ENCODE results near the gene RREB1. TPM values are rescaled to one million over a fixed set of nuclear protein-coding genes. Genes with fewer than 3 reads are reported as not detected.
A peak's percentile ranks its signal among the peaks of the same experiment; 100 is the strongest.

The RREB1 gene
- total RNA-seq, 1 experiment from 2014 or later = 61.6 TPM

DNA sequence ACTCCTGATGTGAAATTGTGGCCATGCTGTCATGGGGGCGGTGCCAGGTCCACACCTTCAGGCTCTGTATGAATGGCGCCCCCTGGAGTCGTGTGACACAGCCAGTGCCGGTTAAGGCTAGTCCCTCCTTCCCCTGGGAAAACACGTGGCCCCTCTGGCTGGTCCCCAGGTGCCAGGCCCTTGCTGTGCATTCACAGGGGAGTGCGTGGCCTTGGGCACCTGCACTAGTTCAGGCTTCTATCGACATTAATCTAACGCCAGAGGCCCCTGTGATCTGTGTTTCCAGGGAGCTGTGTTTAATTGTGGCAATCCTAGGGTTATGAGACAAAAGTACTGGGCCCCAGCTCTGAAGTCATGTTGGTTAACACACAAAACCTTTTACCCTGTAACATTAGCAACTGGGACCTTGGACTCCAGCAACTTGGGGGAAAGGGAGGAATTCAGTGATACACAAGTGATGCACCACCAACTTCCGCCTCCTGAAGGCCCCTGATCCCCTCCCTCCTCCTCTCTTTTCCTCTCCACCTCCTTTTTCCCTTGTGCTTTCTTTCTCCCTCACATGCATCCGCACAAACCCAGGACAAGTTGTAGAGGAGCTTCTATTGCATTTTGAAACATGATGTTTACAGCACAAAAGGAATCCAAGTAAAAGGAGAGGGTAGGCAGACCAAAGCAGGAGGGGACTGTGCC, 131.3 kb downstream of the RREB1 start:
- Histone ChIP-seq H3K27ac (ENCODE audit: low read depth, low read length, poor library complexity, severe bottlenecking) (peak overlapping the region; percentile 58), H3K9me3 (ENCODE audit: low read depth, low read length, poor library complexity, severe bottlenecking) (no peaks in the 10 kb centered on the region), H3K4me1 (ENCODE audit: insufficient read depth, low read length, poor library complexity, severe bottlenecking) (peaks cover 42% of the 10 kb centered on the region), H3K27me3 (replicated peaks; ENCODE audit: insufficient read depth, low read depth, low read length, poor library complexity) (no peaks in the 10 kb centered on the region), H3K4me3 (ENCODE audit: low read depth, low read length, poor library complexity, severe bottlenecking) (no peak overlapping the region), H3K36me3 (ENCODE audit: insufficient read depth, low read length, poor library complexity, severe bottlenecking) (peaks cover 13% of the 10 kb centered on the region)
- ChIA-PET POLR2A (ENCODE audit: low non-redundant PET) (no interaction called here), CTCF (interaction anchor here (0.6 to 1.3 kb wide), 5 partner anchors 42 to 542 kb away, joined by 3 to 4 read pairs (median 3); no protein-coding TSS in a partner anchor)
- DNase-seq (ENCODE audit: low spot score) = peak; percentile 91
- no TSS peak for BruUV-seq (replicated peaks)
- intact Hi-C loops (cut with micrococcal nuclease; ENCODE audit: unreplicated experiment) = no loop called here
- TF ChIP-seq EZH2 (IDR thresholded peaks at IDR 0.05; ENCODE audit: borderline replicate concordance, low read depth, low read length, poor library complexity, severe bottlenecking) = no peak
- TF ChIP-seq, protein P1, sequence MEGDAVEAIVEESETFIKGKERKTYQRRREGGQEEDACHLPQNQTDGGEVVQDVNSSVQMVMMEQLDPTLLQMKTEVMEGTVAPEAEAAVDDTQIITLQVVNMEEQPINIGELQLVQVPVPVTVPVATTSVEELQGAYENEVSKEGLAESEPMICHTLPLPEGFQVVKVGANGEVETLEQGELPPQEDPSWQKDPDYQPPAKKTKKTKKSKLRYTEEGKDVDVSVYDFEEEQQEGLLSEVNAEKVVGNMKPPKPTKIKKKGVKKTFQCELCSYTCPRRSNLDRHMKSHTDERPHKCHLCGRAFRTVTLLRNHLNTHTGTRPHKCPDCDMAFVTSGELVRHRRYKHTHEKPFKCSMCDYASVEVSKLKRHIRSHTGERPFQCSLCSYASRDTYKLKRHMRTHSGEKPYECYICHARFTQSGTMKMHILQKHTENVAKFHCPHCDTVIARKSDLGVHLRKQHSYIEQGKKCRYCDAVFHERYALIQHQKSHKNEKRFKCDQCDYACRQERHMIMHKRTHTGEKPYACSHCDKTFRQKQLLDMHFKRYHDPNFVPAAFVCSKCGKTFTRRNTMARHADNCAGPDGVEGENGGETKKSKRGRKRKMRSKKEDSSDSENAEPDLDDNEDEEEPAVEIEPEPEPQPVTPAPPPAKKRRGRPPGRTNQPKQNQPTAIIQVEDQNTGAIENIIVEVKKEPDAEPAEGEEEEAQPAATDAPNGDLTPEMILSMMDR (conservative IDR thresholded peaks at IDR 0.05; ENCODE audit: low read depth, low read length) = peak; percentile 87

DNA sequence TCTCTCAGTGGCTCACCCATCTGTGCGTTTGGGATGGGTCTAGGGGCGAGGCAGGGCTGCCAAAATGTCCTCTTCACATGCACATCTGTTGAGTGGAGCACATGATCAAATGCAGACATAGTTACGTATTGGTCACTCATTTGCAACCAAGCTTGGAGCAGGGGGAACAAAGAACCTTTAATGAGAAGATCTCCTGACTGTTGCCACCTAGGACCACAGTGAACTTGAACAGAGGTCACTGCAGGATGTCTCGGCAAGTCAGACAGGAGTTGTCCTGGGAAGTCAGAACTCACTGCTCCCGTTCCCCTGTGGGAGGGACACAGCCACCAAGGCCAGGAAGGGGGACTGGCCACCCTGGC, 131.8 kb downstream of the RREB1 start:
- no peak for DNase-seq (ENCODE audit: low spot score)
- TF ChIP-seq, protein P1 (conservative IDR thresholded peaks at IDR 0.05; ENCODE audit: low read depth, low read length) = no peak
- no peak for TF ChIP-seq EZH2 (IDR thresholded peaks at IDR 0.05; ENCODE audit: borderline replicate concordance, low read depth, low read length, poor library complexity, severe bottlenecking)
- Histone ChIP-seq H3K36me3 (ENCODE audit: insufficient read depth, low read length, poor library complexity, severe bottlenecking) (peaks cover 15% of the 10 kb centered on the region), H3K4me3 (ENCODE audit: low read depth, low read length, poor library complexity, severe bottlenecking) (no peak overlapping the region), H3K9me3 (ENCODE audit: low read depth, low read length, poor library complexity, severe bottlenecking) (no peaks in the 10 kb centered on the region), H3K27me3 (replicated peaks; ENCODE audit: insufficient read depth, low read depth, low read length, poor library complexity) (no peaks in the 10 kb centered on the region), H3K27ac (ENCODE audit: low read depth, low read length, poor library complexity, severe bottlenecking) (peak overlapping the region; percentile 58), H3K4me1 (ENCODE audit: insufficient read depth, low read length, poor library complexity, severe bottlenecking) (peaks cover 42% of the 10 kb centered on the region)
- intact Hi-C loops (cut with micrococcal nuclease; ENCODE audit: unreplicated experiment) = no loop called here
- ChIA-PET POLR2A (ENCODE audit: low non-redundant PET) (no interaction called here), CTCF (interaction anchor here (0.7 kb wide), 1 partner anchor 204 kb away, joined by 3 read pairs; no protein-coding TSS in a partner anchor)
- BruUV-seq (replicated peaks) = no TSS peak

DNA sequence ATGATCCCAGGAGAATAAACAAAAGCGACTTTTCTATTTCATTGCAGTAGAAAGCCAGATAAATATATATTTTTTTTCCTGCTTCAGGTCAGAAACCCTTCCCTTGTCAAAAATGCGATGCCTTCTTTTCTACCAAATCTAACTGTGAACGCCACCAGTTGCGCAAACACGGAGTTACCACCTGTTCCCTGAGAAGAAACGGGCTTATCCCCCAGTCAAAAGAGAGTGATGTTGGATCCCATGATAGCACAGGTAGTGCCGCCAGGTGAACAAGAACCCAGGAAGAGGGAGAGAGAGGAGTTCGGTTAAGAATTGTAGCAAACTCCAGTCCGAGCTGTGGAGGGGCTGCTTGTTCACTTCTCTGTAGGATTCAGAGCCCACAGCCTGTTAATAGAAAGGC, 132.6 kb downstream of the RREB1 start:
- TF ChIP-seq, protein P1 (conservative IDR thresholded peaks at IDR 0.05; ENCODE audit: low read depth, low read length) = no peak
- TF ChIP-seq EZH2 (IDR thresholded peaks at IDR 0.05; ENCODE audit: borderline replicate concordance, low read depth, low read length, poor library complexity, severe bottlenecking) = no peak
- no peak overlapping the region for H3K4me3 ChIP-seq (ENCODE audit: low read depth, low read length, poor library complexity, severe bottlenecking)
- intact Hi-C loops (cut with micrococcal nuclease; ENCODE audit: unreplicated experiment) = loop anchor here (5.0 kb wide), 2 partner anchors 133 to 683 kb away; partner anchors contain the start of gene RREB1
- H3K27ac ChIP-seq (ENCODE audit: low read depth, low read length, poor library complexity, severe bottlenecking) = no peak overlapping the region
- no peaks in the 10 kb centered on the region for H3K9me3 ChIP-seq (ENCODE audit: low read depth, low read length, poor library complexity, severe bottlenecking)
- no TSS peak for BruUV-seq (replicated peaks)
- POLR2A ChIA-PET (ENCODE audit: low non-redundant PET) = no interaction called here
- peaks cover 42% of the 10 kb centered on the region for H3K4me1 ChIP-seq (ENCODE audit: insufficient read depth, low read length, poor library complexity, severe bottlenecking)
- H3K36me3 ChIP-seq (ENCODE audit: insufficient read depth, low read length, poor library complexity, severe bottlenecking) = peaks cover 19% of the 10 kb centered on the region
- CTCF ChIA-PET = no interaction called here
- DNase-seq (ENCODE audit: low spot score) = no peak
- H3K27me3 ChIP-seq (replicated peaks; ENCODE audit: insufficient read depth, low read depth, low read length, poor library complexity) = no peaks in the 10 kb centered on the region
